ENCODE data around the gene EFNA1. TPM values are rescaled to one million over a fixed set of nuclear protein-coding genes. Genes with fewer than 3 reads are reported as not detected.

Gene EFNA1
- total and polyA plus RNA-seq, 2 of the 13 experiments (the other 11 are each of a cell fraction or from before 2014, with no cell fraction given): 81.8 to 874 TPM

- TF ChIP-seq ZSCAN20 (CRISPR knock-in tag; IDR thresholded peaks at IDR 0.05; ENCODE audit: borderline replicate concordance) (peak; percentile 64; the same call in 1 of the 2 replicates), PAWR (CRISPR knock-in tag; IDR thresholded peaks at IDR 0.05; ENCODE audit: borderline replicate concordance) (no peak), BHLHE40 (IDR thresholded peaks at IDR 0.05; ENCODE audit: low read length) (peak; percentile 82), ZNF414 (CRISPR knock-in tag; IDR thresholded peaks at IDR 0.05) (peak; percentile 79), MNT (IDR thresholded peaks at IDR 0.05) (peak; percentile 93), ZNF335 (CRISPR knock-in tag; IDR thresholded peaks at IDR 0.05) (peak; percentile 95), ZBTB1 (CRISPR knock-in tag; IDR thresholded peaks at IDR 0.05; ENCODE audit: borderline replicate concordance) (peak; percentile 99), ZFP36L2 (CRISPR knock-in tag; IDR thresholded peaks at IDR 0.05) (no peak; the same call in 1 of the 2 replicates), ZNF230 (CRISPR knock-in tag; IDR thresholded peaks at IDR 0.05) (peak; percentile 44; the same call in 1 of the 2 replicates), ZNF251 (CRISPR knock-in tag; IDR thresholded peaks at IDR 0.05) (no peak), BCL6 (CRISPR knock-in tag; IDR thresholded peaks at IDR 0.05) (peak; percentile 96), REPIN1 (CRISPR knock-in tag; IDR thresholded peaks at IDR 0.05; ENCODE audit: borderline replicate concordance, low read depth) (peak; percentile 95), ZNF770 (CRISPR knock-in tag; IDR thresholded peaks at IDR 0.05) (peak; percentile 89), SMAD1 (CRISPR knock-in tag; IDR thresholded peaks at IDR 0.05; ENCODE audit: borderline replicate concordance, low read depth) (peak; percentile 90; the same call in 1 of the 2 replicates), ZNF282 (IDR thresholded peaks at IDR 0.05; ENCODE audit: partially characterized antibody) (no peak), HMG20B (CRISPR knock-in tag; conservative IDR thresholded peaks at IDR 0.05) (peak; percentile 90; the same call in 1 of the 2 replicates), KLF11 (CRISPR knock-in tag; IDR thresholded peaks at IDR 0.05) (peak; percentile 93), ONECUT2 (CRISPR knock-in tag; IDR thresholded peaks at IDR 0.05) (0 out of 2 replicates have a peak, but pooled peaks have one; percentile 7), ZNF670 (CRISPR knock-in tag; IDR thresholded peaks at IDR 0.05; ENCODE audit: borderline replicate concordance) (peak; percentile 78), ZNF776 (CRISPR knock-in tag; IDR thresholded peaks at IDR 0.05) (peak; percentile 87), DNMT3B (CRISPR knock-in tag; conservative IDR thresholded peaks at IDR 0.05) (peak; percentile 68), CERS6 (CRISPR knock-in tag; IDR thresholded peaks at IDR 0.05) (no peak), ZNF777 (CRISPR knock-in tag; IDR thresholded peaks at IDR 0.05) (peak; percentile 86), TAF1 (CRISPR knock-in tag; IDR thresholded peaks at IDR 0.05) (peak; percentile 57; the same call in 1 of the 2 replicates), POLR2A (IDR thresholded peaks at IDR 0.05; ENCODE audit: insufficient read depth in 1 of 2, low read depth in 2 of 2, low read length in 2 of 2) (no peak), TEF (CRISPR knock-in tag; IDR thresholded peaks at IDR 0.05) (no peak; the same call in 1 of the 2 replicates), RARG (CRISPR knock-in tag; IDR thresholded peaks at IDR 0.05; ENCODE audit: low read depth) (peak; percentile 76; the same call in 1 of the 2 replicates)
Observed at GRCh38 chr1:155125946-155126555, 1.6 kb upstream of the EFNA1 start (continued).

All from HepG2 (cell line).